ENCODE measurements around the gene COG8.

DNA sequence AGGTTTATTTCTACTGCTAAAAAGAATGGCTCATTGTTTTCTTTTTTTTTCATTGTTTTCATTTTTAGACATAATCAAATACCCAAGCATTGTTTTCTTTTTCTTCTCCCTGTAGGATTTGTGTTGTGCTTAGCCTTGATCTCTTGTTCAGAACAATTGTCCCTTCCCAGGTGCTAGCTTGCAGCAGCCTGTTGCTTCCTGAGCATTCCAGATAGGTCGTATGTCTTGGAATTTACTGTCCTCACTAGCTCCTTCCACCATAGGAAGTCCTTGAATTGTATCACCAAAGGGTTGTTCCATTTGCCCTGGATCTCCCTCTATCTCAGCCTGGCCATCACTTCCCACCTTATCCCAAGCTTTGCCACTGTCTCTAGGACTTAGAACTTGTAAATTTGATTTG, 38.2 kb downstream of the COG8 start:
- no peak for TF ChIP-seq EZH2phosphoT487 (IDR thresholded peaks at IDR 0.05; ENCODE audit: borderline replicate concordance, low read length)
- TF ChIP-seq, protein P1, sequence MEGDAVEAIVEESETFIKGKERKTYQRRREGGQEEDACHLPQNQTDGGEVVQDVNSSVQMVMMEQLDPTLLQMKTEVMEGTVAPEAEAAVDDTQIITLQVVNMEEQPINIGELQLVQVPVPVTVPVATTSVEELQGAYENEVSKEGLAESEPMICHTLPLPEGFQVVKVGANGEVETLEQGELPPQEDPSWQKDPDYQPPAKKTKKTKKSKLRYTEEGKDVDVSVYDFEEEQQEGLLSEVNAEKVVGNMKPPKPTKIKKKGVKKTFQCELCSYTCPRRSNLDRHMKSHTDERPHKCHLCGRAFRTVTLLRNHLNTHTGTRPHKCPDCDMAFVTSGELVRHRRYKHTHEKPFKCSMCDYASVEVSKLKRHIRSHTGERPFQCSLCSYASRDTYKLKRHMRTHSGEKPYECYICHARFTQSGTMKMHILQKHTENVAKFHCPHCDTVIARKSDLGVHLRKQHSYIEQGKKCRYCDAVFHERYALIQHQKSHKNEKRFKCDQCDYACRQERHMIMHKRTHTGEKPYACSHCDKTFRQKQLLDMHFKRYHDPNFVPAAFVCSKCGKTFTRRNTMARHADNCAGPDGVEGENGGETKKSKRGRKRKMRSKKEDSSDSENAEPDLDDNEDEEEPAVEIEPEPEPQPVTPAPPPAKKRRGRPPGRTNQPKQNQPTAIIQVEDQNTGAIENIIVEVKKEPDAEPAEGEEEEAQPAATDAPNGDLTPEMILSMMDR (IDR thresholded peaks at IDR 0.05; ENCODE audit: low read depth, low read length, poor library complexity, severe bottlenecking), result no peak

Data from DOHH2 (cell line).